ENCODE results near the gene ALK. TPM values are rescaled to one million over a fixed set of nuclear protein-coding genes. Genes with fewer than 3 reads are reported as not detected.

Gene ALK
- total RNA-seq, 2 experiments from 2014 or later = not detected

DNA sequence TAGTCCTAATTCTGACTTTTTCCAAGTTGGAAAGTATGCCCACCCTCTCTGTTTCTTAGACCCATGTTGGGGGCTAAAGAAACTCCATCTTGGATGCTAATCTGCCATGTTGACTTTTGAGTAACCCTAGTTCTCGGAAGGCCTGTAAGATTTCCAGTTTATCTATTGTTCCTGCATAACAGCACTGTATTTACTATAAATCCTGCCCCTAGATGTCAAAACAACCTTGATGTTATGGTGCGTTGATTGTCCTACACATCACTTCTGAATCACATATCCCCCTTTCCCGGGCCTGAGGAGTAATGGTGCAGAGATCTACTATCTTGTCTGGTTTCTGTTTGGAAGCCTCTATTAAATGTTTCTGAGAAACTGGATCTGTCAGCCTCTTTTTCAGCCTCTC is 116.7 kb downstream of the ALK start:
- ChIA-PET POLR2A (no interaction called here), CTCF (no interaction called here)
- Mint-ChIP-seq H3K36me3 (ENCODE audit: low read depth) (no peaks in the 10 kb centered on the region), H3K9me3 (no peaks in the 10 kb centered on the region), H3K27ac (no peak overlapping the region), H3K4me1 (ENCODE audit: low read depth) (no peaks in the 10 kb centered on the region), H3K27me3 (peaks cover 11% of the 10 kb centered on the region), H3K4me3 (no peak overlapping the region)
- DNase-seq (no peak), ATAC-seq (no peak)
- TF ChIP-seq CTCF (IDR thresholded peaks at IDR 0.05) = no peak
- intact Hi-C loops (cut with micrococcal nuclease) = no loop called here

DNA sequence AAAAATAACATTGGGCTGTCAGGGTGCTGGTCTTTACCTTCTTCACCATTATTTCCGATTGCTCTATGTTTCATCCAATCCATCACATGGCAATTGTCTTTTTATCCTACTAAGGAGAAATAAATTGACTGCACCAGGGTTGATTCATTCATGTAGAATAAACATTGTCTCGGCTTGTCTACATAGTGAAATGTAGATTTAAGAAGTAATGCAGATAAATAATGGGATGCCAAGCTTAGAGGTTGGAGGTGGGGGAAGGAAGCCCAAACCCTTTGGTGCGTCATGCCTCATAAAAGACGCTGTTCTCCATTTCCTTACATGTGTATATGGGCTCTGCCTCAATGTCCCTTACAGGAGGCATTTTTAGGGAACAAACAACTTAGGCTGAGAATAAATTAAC is 117.8 kb downstream of the ALK start:
- Mint-ChIP-seq H3K27ac (no peak overlapping the region), H3K4me3 (no peak overlapping the region), H3K9me3 (no peaks in the 10 kb centered on the region), H3K36me3 (ENCODE audit: low read depth) (no peaks in the 10 kb centered on the region), H3K4me1 (ENCODE audit: low read depth) (no peaks in the 10 kb centered on the region), H3K27me3 (peaks cover 11% of the 10 kb centered on the region)
- intact Hi-C loops (cut with micrococcal nuclease) = no loop called here
- ChIA-PET CTCF (no interaction called here), POLR2A (interaction anchor here (0.5 kb wide), 1 partner anchor 675 kb away, joined by 4 read pairs; no protein-coding TSS in a partner anchor)
- ATAC-seq (no peak), DNase-seq (no peak)
- TF ChIP-seq CTCF (IDR thresholded peaks at IDR 0.05) = no peak

DNA sequence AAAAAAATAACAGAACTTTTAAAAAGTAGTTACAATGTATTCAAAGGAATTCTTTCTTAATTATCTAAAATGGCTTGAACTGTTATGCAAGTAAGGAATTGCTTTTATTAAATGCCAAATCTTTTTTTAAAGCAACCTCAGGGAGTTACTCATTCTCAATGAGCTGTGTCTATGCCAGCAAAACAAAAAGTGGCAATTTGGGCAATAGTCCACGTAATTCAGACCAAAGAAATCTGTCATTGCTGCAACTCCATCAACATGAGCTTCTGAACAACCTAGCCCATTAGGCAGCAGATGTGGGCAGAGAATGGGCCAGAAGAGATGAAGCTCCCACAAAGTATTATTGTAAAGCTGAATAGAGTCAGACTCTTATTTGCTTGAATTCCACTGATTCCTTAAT is 118.4 kb downstream of the ALK start:
- DNase-seq (no peak), ATAC-seq (no peak)
- H3K9me3 Mint-ChIP-seq = no peaks in the 10 kb centered on the region
- intact Hi-C loops (cut with micrococcal nuclease) = no loop called here
- ChIA-PET CTCF (no interaction called here), POLR2A (interaction anchor here (0.5 kb wide), 1 partner anchor 674 kb away, joined by 4 read pairs; no protein-coding TSS in a partner anchor)
- no peaks in the 10 kb centered on the region for H3K36me3 Mint-ChIP-seq (ENCODE audit: low read depth)
- H3K27ac Mint-ChIP-seq = no peak overlapping the region
- peaks cover 12% of the 10 kb centered on the region for H3K27me3 Mint-ChIP-seq
- TF ChIP-seq CTCF (IDR thresholded peaks at IDR 0.05) = no peak
- no peak overlapping the region for H3K4me3 Mint-ChIP-seq
- no peaks in the 10 kb centered on the region for H3K4me1 Mint-ChIP-seq (ENCODE audit: low read depth)

DNA sequence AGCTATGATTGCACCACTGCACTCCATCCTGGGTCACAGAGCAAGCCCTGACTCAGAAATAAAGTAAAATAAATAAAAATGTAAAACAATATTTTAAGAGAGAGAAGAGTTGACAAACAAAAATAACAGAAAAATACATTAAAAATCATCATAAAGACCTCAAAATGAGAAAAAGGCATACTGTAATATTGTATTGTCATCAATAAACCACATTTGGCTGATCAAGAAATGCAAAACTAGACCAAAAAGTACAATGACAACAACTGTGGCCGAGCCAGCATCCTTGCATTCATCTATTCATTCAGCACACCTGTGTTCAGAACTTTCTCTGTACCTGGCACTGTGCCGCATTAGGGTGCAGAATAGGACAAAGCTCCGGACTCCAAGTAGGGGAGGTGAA is 121.8 kb downstream of the ALK start:
- POLR2A ChIA-PET = no interaction called here
- H3K4me3 Mint-ChIP-seq = no peak overlapping the region
- no peaks in the 10 kb centered on the region for H3K4me1 Mint-ChIP-seq (ENCODE audit: low read depth)
- no peak for DNase-seq
- TF ChIP-seq CTCF (IDR thresholded peaks at IDR 0.05) = no peak
- peaks cover 7% of the 10 kb centered on the region for H3K27me3 Mint-ChIP-seq
- H3K36me3 Mint-ChIP-seq (ENCODE audit: low read depth) = no peaks in the 10 kb centered on the region
- intact Hi-C loops (cut with micrococcal nuclease) = no loop called here
- ATAC-seq = no peak
- CTCF ChIA-PET = no interaction called here
- no peaks in the 10 kb centered on the region for H3K9me3 Mint-ChIP-seq
- no peak overlapping the region for H3K27ac Mint-ChIP-seq

GRCh38 chr2:29797916-29798315 is 123.5 kb downstream of the ALK start:
- DNase-seq (no peak), ATAC-seq (no peak)
- no peak overlapping the region for H3K4me3 Mint-ChIP-seq
- no peak for TF ChIP-seq CTCF (IDR thresholded peaks at IDR 0.05)
- intact Hi-C loops (cut with micrococcal nuclease) = no loop called here
- H3K36me3 Mint-ChIP-seq (ENCODE audit: low read depth) = no peaks in the 10 kb centered on the region
- peaks cover 7% of the 10 kb centered on the region for H3K27me3 Mint-ChIP-seq
- H3K9me3 Mint-ChIP-seq = no peaks in the 10 kb centered on the region
- no peak overlapping the region for H3K27ac Mint-ChIP-seq
- CTCF ChIA-PET = no interaction called here
- no peaks in the 10 kb centered on the region for H3K4me1 Mint-ChIP-seq (ENCODE audit: low read depth)
- POLR2A ChIA-PET = no interaction called here
